NCI-H510A (cell line): Measurements from ENCODE around the gene XPR1.

Source experiments
- DNase-seq: peaks from one replicate; lab custom pipeline; 2025; lab: John Stamatoyannopoulos, UW

Gene XPR1

GRCh38 chr1:180932378-180932777 lies 300.6 kb downstream of the XPR1 start:
- DNase-seq: no peak

DNA sequence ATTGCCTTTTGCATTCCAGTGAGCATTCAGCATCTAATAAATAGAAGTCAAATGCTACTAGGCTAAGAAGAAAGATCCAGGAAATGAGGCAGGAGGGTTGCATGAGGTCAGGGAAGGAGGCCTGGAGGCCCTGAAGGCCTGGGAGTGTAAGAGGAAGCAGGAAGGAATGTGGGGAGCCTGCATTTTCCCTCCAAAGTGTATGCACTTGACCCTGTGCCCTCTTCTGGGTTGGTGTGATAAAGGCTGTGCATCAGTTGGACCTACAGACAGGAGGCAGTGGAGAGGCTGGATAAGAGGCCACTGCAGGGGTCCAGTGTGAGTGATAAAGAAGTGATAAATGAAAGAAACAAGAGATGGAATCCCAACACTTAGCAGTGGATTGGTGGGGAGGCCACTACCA lies 301.3 kb downstream of the XPR1 start:
- DNase-seq: no peak

- DNase-seq: no peak
Measured at GRCh38 chr1:180934563-180934962, 302.7 kb downstream of the XPR1 start.

DNA sequence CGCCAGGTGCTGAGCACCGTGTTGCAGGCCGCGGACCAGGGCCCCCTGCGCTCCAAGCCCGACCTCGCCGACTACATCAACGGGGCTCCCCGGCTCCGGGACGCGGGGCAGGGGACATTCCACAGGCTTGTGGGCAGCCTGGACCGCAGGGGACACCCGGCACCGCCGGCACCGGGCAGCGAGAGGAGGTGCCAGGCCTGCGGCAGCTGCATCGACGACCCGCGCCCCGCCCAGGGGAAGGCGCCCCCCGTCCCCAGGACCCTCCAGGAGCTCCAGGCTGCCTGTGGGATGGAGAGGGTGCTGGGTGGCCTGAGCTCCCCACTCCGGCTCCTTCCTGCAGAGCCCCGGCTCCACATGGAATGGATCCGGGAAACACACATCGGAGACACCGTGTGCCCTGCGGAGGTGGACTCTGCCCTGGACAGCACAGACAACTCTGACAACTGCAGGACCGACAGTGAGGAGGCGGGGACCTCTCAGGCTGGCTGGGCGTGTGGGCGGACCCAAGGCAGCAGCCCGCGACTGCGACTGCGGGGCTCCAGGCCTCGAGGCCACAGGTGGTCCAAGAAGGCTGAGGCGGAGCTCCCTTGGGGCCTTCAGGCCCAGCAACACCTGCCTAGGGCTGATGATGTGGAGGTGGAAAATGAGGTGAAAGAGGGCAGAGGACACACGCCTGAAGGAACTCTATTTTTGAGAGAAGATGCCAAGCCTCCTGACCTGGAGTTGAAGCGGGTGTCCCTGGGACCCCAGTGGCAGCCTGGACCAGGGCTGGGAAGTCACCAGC lies 303.7 kb downstream of the XPR1 start:
- no peak for DNase-seq

DNA sequence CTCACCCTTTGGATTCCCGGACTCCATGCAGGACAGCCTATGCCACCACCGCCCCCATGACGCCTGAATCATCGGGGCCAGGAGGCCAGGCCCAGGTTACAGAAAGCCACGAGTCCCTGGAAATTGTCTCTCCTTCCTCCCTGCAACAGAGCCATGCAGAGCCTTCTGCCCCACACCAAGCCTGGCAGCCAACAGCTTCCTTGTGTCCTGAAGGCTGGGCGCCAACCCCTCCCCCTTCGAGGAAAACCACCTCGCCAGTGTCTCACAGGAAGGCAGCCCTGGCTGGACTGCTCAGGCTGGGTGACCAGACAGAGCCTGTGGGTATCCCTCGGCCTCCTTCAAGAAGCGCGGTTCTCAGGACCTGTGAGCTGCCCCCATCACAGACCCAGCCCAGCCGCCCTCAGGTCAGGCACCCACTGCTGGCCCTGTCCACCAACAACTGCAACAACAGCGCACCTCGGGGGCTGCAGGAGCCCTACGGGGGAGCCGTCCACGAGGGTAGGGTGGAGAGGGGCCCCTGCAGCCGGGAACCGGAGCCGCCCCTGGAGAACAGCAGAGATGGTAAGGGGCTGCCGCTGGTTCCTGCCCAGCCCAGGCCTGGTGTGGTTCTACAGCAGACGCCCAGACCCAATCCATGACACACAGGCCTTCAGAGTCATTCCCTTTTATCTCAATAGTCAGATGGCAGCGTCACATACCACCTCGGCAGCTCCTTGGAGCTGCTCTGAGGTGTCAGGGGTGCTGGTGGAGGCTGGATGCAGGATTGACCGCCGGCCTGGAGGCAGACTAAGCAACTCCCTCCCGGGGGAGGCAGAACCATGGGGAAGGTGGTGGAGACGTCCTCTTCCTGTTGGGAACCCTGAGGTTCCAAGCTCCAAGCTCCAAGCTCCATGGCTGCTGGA lies 304.5 kb downstream of the XPR1 start:
- DNase-seq: no peak

GRCh38 chr1:180937012-180937372 lies 305.2 kb downstream of the XPR1 start:
- no peak for DNase-seq

DNA sequence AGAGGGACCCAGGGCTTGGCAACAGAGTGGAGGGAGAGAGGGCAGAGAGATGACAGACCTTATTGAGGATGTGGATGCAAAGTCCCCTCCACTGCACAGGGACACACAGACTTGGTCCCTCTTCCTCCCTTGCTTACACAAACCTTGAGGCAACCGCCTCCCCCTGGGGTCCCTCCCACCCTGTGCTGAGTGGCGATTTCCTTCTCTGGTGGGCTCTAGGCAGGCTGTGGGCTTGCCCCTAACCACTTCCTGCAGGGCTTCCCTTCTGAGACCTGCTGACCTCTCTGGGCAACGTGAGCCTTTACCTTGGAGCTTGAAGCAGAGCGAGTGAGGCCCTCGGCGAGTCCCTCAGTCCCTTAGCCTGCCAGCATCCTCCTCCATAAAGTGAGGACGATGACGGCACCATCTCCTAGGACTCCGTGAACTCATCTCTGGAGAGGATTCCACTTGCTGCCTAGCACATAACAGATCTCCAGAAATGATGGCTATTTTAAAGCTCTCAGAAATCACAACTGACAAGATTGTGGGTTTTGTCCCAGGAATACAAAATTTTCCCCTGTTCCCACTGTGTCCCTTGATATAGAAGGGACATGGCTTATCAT lies 305.9 kb downstream of the XPR1 start:
- DNase-seq: no peak

DNA sequence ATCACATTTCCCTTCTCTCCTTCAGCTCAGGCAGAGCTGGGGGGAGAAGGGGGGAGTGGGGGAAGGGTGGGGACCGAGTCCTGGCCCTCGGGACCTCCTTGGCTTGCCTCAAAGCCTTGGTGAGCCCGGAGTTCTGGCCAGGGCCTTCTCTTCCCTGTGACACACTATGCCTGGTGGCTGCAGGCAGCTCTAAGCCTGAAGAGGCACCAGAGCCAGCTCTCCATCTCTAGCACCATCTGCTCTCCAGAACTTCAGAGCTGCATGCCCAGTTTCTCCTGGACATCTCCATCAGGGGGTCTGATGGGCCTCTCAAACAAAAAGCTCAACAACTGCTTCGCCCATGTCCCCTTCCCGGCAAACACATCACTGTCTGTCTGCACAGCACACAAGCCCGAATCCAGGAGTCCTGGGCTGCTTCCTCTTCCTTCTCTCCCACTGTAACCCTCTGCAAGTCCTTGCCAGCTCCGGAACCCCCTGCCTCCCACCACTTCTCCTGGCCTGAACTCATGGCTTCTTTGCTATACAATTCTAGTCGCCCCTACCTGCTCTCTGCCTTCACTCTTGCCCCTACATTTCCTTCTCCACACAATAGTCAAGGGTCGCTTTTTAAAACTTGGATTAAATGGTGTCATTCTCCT lies 307.4 kb downstream of the XPR1 start:
- DNase-seq: no peak

GRCh38 chr1:180939711-180940103 lies 307.9 kb downstream of the XPR1 start:
- DNase-seq: no peak
